Bronchial epithelial cell (primary cell): ENCODE results near the gene ABCB8. TPM values are rescaled to one million over a fixed set of nuclear protein-coding genes. Genes with fewer than 3 reads are reported as not detected.

Source experiments
- DNase-seq: peaks from one replicate; pipeline ENCODE4 v3.0.0-alpha.2; 2010; ENCODE audit warnings: low read depth
- FAIRE-seq: peaks from 2 replicates; lab custom pipeline; 2011; peaks lifted over from hg19 to GRCh38; lab: Jason Lieb, UNC
- H3K27me3 ChIP-seq: 2 replicates; pipeline ENCODE4 v1.5.1; 2011; ENCODE audit warnings: low read length; ENCODE audit not compliant: control insufficient read depth, insufficient read depth
- H3K36me3 ChIP-seq: 2 replicates; pipeline ENCODE4 v1.5.1; 2011; ENCODE audit warnings: low read length; ENCODE audit not compliant: control insufficient read depth, insufficient read depth
- H3K4me3 ChIP-seq: 2 replicates; pipeline ENCODE4 v1.5.1; 2011; ENCODE audit warnings: mild to moderate bottlenecking, low read depth, low read length, control low read depth
- CTCF ChIP-seq: IDR thresholded peaks from 2 replicates; pipeline ENCODE4 v1.5.1; 2011; ENCODE audit warnings: mild to moderate bottlenecking, moderate library complexity, low read length, control low read depth, inconsistent platforms; ENCODE audit not compliant: insufficient read depth, severe bottlenecking
- total RNA-seq: library from RNA; depleted of rRNA; stranded (reverse); fragments of >200 nt; gene quantifications from 2 replicates; pipeline ENCODE4 v1.2.1, GENCODE V29; 2014

ABCB8 gene
- total RNA-seq, 1 donor from 2014 or later = 20.5 TPM

DNA sequence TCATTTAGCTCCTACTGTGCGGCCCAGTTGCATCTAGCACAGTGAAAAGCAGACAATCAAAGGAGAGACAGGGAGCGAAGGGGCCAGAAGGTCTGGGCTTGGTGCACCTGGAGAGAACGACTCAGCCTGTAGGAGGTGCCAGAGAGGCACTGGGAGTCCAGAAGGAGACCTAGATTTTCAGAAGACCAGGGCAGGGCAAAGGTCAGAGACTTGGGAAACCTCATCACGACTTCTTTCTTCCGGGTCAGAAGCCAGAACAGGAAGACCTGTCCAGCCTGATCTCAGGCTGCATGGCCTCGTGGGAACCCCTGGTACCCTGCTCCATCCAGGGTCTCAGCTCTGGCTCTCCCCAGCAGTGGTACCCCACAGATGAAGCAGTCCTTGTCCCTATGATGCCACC, 63.2 kb downstream of the ABCB8 start:
- H3K4me3 ChIP-seq = no peak overlapping the region
- H3K27me3 ChIP-seq = no peaks in the 10 kb centered on the region
- FAIRE-seq (no peak), DNase-seq (no peak)
- peaks cover 2% of the 10 kb centered on the region for H3K36me3 ChIP-seq
- peak; percentile 66 for TF ChIP-seq CTCF

DNA sequence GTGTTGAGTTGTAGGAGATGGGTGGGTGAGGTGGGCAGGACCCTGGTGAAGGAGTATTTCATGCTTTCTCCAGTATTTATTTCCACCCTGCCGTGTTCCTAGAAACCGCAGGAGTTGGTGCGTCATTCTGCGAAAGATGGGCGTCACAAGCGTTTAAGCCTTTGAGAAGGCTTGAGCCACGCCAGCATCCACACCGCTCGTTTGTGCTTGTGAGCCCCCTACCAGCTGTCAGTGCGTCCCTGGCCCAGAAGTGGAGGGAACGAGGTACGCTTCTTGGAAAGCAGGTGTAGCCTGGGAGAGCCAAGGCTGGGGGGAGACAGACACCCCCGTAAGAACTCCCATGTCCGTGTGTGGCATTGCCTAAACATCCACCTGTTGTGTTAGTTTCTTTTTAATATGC, 63.7 kb downstream of the ABCB8 start:
- no peak for DNase-seq
- no peak for FAIRE-seq
- Histone ChIP-seq H3K36me3 (peaks cover 2% of the 10 kb centered on the region), H3K4me3 (no peak overlapping the region), H3K27me3 (no peaks in the 10 kb centered on the region)
- no peak for TF ChIP-seq CTCF

DNA sequence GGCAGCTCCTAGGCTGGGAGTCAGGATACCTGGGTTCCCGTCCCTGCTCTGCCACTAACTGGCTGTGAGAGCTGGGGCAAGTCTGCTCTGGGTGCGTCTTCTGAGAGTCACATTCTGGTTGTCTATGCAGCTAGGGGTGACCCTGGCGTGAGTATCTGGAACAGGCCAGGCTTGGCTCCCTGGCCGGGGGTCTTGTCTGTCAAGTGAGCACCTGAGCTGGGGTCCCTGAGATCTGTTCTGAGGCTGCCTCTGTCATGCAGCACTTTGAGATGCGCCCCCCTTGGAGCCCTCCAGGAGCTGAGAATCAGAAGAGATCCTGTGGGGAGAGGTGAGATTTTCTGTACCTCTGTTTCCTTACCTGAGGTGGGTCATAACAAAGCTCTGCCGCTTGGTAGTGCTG, 65.5 kb downstream of the ABCB8 start:
- Histone ChIP-seq H3K27me3 (no peaks in the 10 kb centered on the region), H3K36me3 (peaks cover 2% of the 10 kb centered on the region), H3K4me3 (no peak overlapping the region)
- no peak for TF ChIP-seq CTCF
- DNase-seq (no peak), FAIRE-seq (no peak)

GRCh38 chr7:151094675-151095074, 66.4 kb downstream of the ABCB8 start:
- FAIRE-seq (no peak), DNase-seq (no peak)
- no peak for TF ChIP-seq CTCF
- H3K36me3 ChIP-seq = peaks cover 2% of the 10 kb centered on the region
- H3K27me3 ChIP-seq = no peaks in the 10 kb centered on the region
- H3K4me3 ChIP-seq = no peak overlapping the region

DNA sequence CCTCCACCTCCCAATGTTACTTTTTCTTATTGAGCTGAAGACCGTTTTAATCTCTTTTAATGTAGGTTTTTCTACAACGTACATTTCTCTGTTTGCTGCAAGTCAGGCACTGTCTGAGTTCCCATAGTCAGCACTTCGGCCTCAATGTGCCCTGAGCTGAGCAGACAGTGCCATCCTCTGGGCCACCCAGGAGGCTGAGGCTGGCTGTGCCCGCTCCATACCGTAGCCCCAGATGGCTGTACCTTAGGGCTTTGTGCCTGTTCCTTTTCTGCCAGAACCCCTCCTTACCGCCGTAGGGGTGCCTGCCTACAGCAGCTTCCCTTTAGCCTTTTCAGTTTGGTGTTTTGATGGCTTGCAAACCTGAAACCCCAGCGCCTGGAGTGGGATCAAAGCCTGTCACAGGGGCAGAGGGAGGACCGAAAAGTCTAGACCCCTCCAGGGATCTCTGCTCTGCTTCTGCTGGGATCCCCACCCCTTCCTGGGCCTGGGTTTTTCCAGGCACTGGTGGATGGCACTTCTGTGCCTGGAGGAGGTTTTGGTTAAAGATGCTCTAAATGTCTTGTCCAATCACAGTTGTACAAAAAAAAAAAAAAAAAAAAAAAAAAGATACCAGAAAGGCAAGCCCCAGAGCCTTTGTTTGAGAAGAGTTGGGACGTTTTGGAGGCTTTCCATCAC, 67.0 kb downstream of the ABCB8 start:
- no peak for FAIRE-seq
- no peak for TF ChIP-seq CTCF

More for the DNA sequence above, 67.0 kb downstream of the ABCB8 start:
- Histone ChIP-seq H3K36me3 (peaks cover 2% of the 10 kb centered on the region), H3K27me3 (no peaks in the 10 kb centered on the region), H3K4me3 (no peak overlapping the region)
- no peak for DNase-seq
